ENCODE measurements around the gene CDY2A. TPM values are rescaled to one million over a fixed set of nuclear protein-coding genes. Genes with fewer than 3 reads are reported as not detected.
"Not testable (repeated sequence)": the region's sequence is repeated elsewhere in the genome, so short reads cannot be mapped to it uniquely, and the experiment has no call there.

The CDY2A gene
- total and polyA plus RNA-seq, 4 donors, result not detected

DNA sequence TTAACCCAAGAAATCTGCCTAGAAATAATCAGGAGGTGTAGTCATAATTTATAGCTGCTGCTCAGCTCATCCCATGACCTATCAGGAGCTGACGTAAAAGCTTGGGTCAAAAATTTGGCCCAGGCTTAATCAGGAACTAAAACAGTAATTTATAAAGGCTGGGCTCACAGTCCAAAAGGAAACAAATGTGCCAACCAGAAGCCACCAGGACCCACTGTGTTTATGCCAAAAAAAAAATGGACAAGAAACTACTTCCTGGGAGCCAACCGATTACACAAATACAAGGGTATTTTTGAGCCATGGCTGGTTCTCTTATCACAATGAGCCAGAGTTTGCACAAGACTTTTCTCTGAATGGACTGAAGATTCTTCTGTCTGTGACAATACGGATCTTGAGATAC lies 19.4 kb downstream of the CDY2A start:
- H3K9me3 ChIP-seq (ENCODE audit: control insufficient read depth in 4 of 4, insufficient read depth in 3 of 4, low read length in 3 of 4); H3K27ac ChIP-seq (ENCODE audit: low read depth in 1 of 2, low read length in 1 of 2); H3K27me3 ChIP-seq (ENCODE audit: control insufficient read depth in 3 of 3, insufficient read depth in 3 of 3, low read length in 2 of 3); DNase-seq; H3K4me1 ChIP-seq (ENCODE audit: control insufficient read depth in 5 of 5, insufficient read depth in 5 of 5, low read length in 5 of 5); H3K9ac ChIP-seq (ENCODE audit: insufficient read depth in 1 of 2, low read length in 2 of 2); H3K36me3 ChIP-seq (ENCODE audit: control insufficient read depth in 4 of 4, insufficient read depth in 4 of 4, low read length in 4 of 4); ATAC-seq (ENCODE audit: insufficient read depth, low FRiP score); H3K4me3 ChIP-seq: not testable (repeated sequence)
- no CpG with 5 or more reads among the region's 3 CpGs for WGBS, 2 donors

DNA sequence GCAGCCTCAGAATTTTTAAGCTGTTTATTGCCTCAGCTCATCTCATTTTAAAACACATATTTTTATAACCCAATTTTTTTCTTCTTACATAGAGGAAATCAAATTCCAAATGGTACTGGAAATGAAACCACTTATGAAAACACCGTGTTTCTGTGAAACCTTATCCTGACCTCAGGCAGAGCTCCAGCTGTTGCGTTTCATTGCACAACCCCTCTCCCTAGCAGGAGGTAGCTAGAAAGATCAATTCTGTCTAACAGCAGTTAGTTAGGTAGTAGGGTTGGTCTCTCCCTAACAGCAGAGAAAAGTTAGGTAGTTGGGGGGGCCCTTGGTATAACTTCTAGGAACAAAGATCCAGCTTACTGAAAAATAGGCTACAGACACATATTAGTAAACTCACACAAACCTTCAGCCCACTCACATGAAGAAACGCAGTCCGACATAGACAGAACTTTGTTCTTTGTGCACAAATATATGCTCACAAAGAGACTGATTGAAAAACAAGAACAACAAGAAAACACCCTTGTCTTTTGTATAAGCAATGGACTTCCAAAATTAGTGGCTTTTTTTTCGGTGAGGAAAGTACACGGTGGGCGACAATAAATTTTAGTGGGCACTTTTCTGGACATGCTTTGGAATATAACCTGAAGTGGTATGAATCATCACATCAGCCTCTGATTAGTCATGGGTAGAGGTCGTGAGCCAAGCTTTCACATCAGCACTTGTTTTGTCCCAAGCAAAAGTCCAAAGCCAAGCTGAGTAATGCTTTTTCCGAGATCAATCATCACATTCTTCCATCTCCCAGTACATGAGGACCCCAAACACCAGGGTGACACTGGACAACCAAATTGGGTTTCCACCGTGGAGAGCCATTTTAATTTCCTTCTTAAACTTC lies 22.8 kb downstream of the CDY2A start:
- H3K9me3 ChIP-seq (ENCODE audit: control insufficient read depth in 4 of 4, insufficient read depth in 3 of 4, low read length in 3 of 4); H3K4me1 ChIP-seq (ENCODE audit: control insufficient read depth in 5 of 5, insufficient read depth in 5 of 5, low read length in 5 of 5); H3K27ac ChIP-seq (ENCODE audit: low read depth in 1 of 2, low read length in 1 of 2); DNase-seq; H3K4me3 ChIP-seq; H3K36me3 ChIP-seq (ENCODE audit: control insufficient read depth in 4 of 4, insufficient read depth in 4 of 4, low read length in 4 of 4); H3K9ac ChIP-seq (ENCODE audit: insufficient read depth in 1 of 2, low read length in 2 of 2); H3K27me3 ChIP-seq (ENCODE audit: control insufficient read depth in 3 of 3, insufficient read depth in 3 of 3, low read length in 2 of 3); ATAC-seq (ENCODE audit: insufficient read depth, low FRiP score): not testable (repeated sequence)
- no CpG with 5 or more reads among the region's 10 CpGs for WGBS, 2 donors

DNA sequence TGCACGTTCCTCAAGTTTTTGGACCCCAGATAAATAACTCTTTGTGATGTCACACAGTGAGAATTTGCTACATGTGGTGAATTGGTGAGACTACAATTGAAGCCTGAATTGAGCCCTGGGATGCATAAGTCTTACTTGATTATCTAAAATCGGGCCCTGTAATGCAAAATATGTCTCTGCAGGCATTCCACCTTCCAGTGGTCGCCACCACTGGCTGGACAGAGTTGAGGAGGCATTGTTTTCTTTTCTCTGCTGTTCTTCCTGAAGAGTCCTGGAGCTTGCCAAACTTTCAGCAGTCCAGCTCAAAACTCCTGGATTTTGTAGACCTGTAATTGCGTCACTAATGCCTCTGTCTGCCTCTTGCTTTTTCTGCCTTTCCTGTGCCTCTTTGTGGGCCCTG lies 23.5 kb downstream of the CDY2A start:
- not testable (repeated sequence) for H3K36me3 ChIP-seq (ENCODE audit: control insufficient read depth in 4 of 4, insufficient read depth in 4 of 4, low read length in 4 of 4); H3K27me3 ChIP-seq (ENCODE audit: control insufficient read depth in 3 of 3, insufficient read depth in 3 of 3, low read length in 2 of 3); DNase-seq; H3K4me3 ChIP-seq; H3K27ac ChIP-seq (ENCODE audit: low read depth in 1 of 2, low read length in 1 of 2); H3K9ac ChIP-seq (ENCODE audit: insufficient read depth in 1 of 2, low read length in 2 of 2); H3K9me3 ChIP-seq (ENCODE audit: control insufficient read depth in 4 of 4, insufficient read depth in 3 of 4, low read length in 3 of 4); ATAC-seq (ENCODE audit: insufficient read depth, low FRiP score); H3K4me1 ChIP-seq (ENCODE audit: control insufficient read depth in 5 of 5, insufficient read depth in 5 of 5, low read length in 5 of 5)
- WGBS, 2 donors, result no CpG with 5 or more reads among the region's 4 CpGs

DNA sequence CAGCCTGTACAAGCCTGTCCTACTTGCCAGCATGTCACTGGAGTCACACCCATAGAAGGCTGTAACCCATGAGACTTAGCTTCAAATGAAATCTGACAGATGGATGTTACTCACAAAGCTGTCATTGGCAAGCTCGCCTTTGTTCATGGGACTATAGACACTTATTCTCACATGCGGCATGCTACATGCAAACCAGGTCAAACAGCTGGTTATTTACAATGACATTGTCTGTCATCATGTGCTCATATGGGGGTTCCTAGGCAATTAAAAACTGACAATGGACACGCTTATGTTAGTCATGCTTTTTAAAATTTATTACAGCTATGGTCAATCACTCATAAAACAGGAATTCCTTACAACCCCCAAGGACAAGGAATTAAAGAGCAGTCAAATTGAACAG lies 30.9 kb downstream of the CDY2A start:
- ATAC-seq (ENCODE audit: insufficient read depth, low FRiP score); H3K36me3 ChIP-seq (ENCODE audit: control insufficient read depth in 4 of 4, insufficient read depth in 4 of 4, low read length in 4 of 4); H3K27ac ChIP-seq (ENCODE audit: low read depth in 1 of 2, low read length in 1 of 2); H3K9ac ChIP-seq (ENCODE audit: insufficient read depth in 1 of 2, low read length in 2 of 2); DNase-seq; H3K27me3 ChIP-seq (ENCODE audit: control insufficient read depth in 3 of 3, insufficient read depth in 3 of 3, low read length in 2 of 3); H3K9me3 ChIP-seq (ENCODE audit: control insufficient read depth in 4 of 4, insufficient read depth in 3 of 4, low read length in 3 of 4); H3K4me1 ChIP-seq (ENCODE audit: control insufficient read depth in 5 of 5, insufficient read depth in 5 of 5, low read length in 5 of 5); H3K4me3 ChIP-seq: not testable (repeated sequence)
- no CpG with 5 or more reads among the region's 3 CpGs for WGBS, 2 donors

DNA sequence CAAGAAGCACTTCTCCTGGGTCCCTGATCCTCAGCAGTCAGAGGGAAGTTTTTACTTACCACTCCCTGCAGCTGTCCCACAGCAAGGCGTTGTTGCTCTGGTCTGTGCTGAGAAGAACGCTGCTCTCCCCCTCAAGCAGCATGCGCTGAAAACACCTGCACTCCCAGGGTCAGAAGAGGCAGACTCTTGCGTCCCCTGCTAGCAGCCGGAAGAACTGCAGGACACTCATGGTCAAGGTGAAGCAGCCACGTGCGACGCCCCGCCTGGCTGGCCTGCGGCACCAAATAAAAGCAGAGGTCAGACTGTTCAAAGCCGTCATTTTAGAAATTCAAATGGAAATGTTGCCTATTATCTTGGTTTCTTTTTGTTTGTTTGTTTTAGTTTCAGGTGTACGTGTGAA lies 47.9 kb downstream of the CDY2A start:
- not testable (repeated sequence) for H3K4me3 ChIP-seq, DNase-seq
- WGBS, 2 donors, result no CpG with 5 or more reads among the region's 12 CpGs

More for the DNA sequence above, 47.9 kb downstream of the CDY2A start:
- not testable (repeated sequence) for H3K4me1 ChIP-seq (ENCODE audit: control insufficient read depth in 5 of 5, insufficient read depth in 5 of 5, low read length in 5 of 5); H3K27me3 ChIP-seq (ENCODE audit: control insufficient read depth in 3 of 3, insufficient read depth in 3 of 3, low read length in 2 of 3); ATAC-seq (ENCODE audit: insufficient read depth, low FRiP score); H3K9ac ChIP-seq (ENCODE audit: insufficient read depth in 1 of 2, low read length in 2 of 2); H3K27ac ChIP-seq (ENCODE audit: low read depth in 1 of 2, low read length in 1 of 2); H3K9me3 ChIP-seq (ENCODE audit: control insufficient read depth in 4 of 4, insufficient read depth in 3 of 4, low read length in 3 of 4); H3K36me3 ChIP-seq (ENCODE audit: control insufficient read depth in 4 of 4, insufficient read depth in 4 of 4, low read length in 4 of 4)

Other genes starting within 250 kb of the CDY2A start
- not detected for gene CDY2B, start 145.6 kb upstream of the CDY2A start, total RNA-seq
- gene CDY2B, start 145.6 kb upstream of the CDY2A start, polyA plus RNA-seq, result not detected